ENCODE data around the gene RIPK4.
"Not testable (repeated sequence)": the region's sequence is repeated elsewhere in the genome, so short reads cannot be mapped to it uniquely, and the experiment has no call there.

The RIPK4 gene

DNA sequence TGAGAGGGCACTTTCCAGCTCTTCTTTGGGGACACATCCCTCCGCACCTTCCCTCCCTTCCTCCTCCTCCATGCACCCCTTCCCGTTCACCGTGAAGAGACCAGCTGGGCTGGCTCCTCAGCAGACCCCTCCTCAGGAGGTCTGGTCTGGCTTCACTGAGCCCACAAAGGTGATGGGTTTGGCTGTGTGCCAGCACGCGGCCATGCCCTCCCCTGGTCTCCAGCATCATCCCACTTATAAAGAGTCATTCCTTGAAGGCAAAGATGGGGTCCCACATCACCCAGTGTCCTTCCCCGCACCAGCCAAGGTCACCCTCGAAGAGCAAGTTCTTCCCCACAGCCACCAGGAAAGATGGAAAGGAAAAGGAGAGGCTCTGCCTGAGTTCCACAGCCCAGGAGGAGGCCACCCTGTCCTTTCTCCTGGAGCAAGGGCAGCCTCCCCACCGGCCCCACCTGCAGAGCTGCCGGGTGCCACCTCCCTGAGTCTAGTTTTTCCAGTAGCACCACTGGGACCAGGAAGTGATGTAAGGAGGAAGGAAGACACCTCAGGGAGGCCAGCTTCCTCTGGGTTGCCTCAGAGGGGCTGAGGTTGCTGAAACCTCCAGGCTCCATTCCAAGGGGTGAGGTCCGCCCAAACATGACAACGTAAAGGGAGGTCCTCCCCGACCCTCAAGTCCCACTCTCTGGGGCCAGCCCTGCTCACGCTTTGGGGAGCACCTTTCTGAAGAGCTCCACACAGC lies 32.7 kb downstream of the RIPK4 start:
- no peak for DNase-seq

DNA sequence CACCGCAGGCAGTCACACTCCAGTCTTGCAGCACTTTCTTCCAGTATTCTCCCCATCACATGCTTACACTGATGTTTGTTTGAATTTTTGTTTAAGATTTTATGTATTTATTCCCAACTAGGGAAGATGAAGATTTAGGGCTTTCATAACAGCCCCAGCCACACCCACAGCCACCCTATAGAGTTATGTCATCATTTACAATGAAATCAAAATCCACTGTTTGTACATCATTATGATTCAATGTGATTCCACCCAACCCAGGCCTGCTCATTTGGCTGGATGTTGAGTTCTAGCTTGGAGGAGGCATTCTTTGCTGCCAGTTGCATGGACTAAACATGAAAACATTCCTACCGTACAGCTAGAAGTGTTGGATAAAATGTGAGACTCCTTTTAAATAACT lies 35.8 kb downstream of the RIPK4 start:
- no peak for DNase-seq

- DNase-seq: no peak
These were observed 36.5 kb downstream of the RIPK4 start for GRCh38 chr21:41730367-41730765.

- no peak for DNase-seq
These were observed 37.0 kb downstream of the RIPK4 start for GRCh38 chr21:41729701-41730366.

DNA sequence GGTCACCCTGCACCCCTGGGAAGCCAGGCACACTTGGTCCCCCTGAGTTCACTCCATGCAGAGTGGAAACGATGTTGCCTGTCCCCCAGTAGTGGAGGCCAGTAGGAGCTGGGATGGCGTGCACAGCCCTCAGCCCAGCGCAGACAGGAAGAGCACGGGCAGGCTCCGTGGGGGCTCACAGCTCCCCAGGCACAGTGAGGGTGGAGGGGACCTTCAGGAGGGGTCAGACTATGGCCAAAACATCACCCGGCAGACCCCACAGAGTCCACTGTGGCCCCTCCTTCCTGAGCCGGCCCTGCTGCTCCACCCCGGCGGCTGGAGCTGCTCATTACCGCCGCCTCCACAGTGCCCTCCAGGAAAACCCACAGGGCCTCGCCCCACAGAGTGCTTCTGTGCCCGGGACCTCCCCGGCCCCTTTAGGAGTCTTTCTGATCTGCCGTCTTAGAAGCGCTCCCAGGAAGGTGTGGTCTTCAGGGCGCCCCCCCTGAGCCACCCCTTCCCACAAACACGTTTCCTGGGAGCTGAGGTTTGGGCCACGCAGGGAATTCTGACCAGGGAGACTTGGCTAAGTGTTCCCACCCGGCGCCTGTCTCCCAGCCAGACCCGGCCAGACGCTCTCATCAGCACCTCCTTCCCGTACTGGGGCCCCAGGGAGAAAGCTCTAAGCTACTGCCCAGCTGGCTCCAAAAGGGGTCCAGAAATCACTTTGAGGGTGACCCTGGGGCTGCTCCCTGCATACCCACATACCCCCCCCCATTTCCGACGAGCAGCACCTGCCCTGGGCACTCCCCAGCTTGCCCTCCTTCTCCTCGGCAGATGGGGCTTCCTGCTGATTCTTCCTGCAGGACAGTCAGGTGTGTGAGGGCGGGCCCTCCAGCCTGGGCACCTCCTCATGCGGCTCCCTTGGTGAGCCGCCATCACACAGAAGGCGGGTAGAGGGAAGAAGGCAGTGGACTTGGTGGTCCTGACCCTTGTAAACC lies 38.8 kb downstream of the RIPK4 start:
- DNase-seq: no peak

GRCh38 chr21:41726970-41727783 lies 39.7 kb downstream of the RIPK4 start:
- no peak for DNase-seq

DNA sequence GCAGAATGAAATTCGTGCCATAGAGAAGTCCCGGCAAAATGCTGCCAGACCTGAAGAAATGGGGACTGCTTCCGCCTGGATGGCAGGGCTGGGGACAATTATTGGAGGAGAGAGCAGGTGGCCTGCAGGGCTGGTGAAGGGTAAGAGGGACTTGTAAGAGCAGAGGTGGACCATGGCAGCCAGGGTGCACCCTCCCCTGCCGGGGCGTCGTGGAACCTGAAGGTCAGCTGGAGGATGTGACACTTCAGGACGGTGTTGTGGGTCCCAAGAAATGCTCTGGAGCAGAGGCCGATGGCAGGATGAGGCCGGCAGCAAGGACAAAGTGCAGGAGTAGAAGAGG lies 40.3 kb downstream of the RIPK4 start:
- DNase-seq: no peak

DNA sequence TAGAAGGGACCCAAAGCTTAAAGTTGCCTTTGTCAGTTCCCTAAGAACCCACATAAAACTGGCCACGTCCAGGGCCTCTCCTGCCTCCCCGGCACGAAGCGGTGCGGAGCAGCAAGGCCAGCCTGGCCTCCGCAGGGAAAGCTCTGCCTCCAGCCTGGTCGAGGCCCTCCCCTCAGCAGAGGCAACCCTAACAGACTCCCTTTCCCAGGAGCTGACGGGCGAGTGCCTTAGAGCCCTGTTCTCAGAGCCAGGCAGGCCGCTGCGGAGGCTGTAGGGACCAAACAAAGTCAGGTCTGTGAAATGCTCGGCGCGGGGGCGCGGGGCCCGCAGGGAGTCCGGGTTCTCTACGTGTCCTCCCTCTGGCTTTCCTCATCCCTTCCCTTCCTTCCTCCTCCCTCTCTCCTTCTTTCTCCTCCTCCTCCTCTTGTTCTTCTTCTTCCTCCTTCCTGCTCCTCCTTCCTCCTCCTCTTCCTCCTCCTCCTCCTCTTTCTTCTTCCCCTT lies 40.7 kb downstream of the RIPK4 start:
- no peak for DNase-seq

DNA sequence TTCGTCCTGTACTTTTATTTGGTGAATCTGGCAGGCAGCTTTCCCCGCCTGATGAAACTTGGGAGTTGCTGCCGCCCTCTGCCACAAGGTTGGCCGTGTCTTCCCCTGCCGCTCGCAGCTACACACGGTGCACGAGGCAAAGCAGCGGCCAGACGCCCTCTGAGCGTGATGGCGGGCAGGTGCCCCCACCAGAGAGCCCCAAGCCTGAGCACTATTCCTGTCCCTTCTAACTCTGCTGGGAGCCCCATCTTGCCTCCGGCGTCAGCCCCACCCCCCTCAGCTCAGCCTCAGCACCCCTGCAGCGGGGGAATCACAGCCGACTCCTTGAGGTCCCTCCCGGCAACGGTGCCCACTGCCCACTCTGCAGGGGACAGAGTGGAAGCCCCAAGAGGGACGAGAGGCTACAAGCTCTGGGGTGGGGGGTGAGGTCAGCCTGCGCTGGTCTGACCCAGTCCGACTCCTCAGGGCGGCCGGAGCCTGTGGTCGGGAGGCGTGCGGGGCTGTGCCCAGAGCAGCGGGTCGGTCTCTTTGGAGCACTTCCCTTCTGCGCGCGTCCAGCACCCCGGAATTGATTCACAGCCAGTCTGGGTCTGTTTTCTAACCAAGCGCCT lies 41.3 kb downstream of the RIPK4 start:
- DNase-seq: no peak

GRCh38 chr21:41723835-41724234 lies 43.0 kb downstream of the RIPK4 start:
- DNase-seq: not testable (repeated sequence)

DNA sequence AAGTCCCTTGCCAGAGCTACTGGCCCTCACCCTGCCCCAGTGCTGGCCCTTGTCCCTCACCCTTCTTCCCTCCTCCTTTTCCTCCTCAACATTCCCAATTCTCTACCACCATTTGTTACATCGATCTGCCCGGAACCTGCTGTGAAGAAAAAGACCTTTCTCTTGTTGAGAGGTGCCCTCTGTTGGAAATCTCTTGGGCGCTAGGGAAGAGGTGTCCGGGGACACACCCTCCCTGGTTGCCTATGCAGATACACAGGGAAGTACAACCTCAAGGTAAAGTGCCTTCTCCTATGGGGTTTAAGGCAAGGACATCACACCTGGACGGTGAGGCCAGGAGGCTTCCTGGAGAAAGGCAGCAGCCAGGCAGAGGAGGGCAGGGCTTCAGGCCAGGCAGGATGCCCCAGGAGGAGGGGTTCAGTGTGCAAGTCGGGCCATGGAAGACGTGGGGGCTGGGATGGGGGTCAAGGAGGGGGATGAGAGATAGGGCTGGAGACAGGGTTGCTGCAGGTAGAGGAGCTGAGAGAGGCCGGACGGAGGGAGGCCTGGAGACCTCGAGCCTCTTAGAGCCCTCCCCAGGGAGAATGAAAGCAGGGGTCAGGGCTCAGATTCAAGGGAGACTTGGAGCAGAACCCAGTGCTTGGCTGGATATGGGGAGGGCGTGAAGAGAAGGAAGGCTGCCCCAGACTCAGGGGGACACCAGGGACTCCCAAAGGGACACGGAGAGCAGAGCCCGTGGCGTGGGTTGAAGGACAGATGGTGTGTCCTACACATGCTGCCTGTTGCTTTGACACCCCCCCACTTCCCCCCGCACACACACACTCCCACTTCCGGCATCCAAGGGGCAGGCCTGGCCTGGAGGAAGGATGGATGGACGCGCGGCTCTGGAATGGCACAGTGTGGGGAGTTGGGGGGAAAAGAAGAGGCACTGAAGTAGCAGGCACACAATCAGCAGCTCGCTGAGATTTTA lies 44.5 kb downstream of the RIPK4 start:
- no peak for DNase-seq

DNA sequence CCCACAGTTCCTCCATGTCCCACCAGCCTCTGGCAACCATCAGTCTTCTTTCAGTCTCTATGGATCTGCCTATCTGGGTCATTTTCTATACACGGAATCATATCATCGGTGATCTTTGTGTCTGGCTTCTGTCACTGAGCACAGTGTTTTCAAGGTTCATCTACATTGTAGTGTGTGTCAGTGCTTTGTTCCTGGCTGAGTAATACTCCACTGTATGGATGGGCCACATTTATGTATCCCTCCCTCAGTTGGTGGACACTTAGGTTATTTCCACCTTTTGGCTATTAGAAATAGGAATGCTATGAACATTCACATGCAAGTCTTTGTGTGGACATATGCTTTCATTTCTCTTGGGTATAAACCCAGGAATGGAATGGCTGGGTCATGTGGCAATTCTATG lies 46.6 kb downstream of the RIPK4 start:
- no peak for DNase-seq

GRCh38 chr21:41719691-41720090 lies 47.2 kb downstream of the RIPK4 start:
- no peak for DNase-seq

- DNase-seq: no peak
These were observed 49.1 kb downstream of the RIPK4 start for GRCh38 chr21:41717573-41718330.

DNA sequence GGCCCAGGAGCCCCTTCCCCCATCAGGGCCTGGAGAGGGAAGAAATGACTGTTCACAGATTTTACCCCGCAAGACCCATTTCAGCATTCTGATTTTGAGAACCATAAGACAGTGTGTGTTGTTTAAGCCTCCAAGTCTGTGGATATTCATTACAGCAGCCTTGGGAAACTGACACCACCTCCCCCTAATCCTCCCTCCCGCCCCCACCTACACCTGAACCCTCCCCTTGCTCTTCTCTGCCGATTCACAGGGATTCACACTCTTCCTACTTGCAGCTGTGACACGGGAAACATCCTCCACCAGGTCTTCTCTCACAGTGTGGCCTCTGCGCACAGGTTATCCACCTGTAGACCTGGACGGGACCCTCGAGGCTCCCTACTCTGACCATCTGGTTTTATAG lies 50.1 kb downstream of the RIPK4 start:
- DNase-seq: no peak

- DNase-seq: no peak
These were observed 51.1 kb downstream of the RIPK4 start for GRCh38 chr21:41715649-41716281.

DNA sequence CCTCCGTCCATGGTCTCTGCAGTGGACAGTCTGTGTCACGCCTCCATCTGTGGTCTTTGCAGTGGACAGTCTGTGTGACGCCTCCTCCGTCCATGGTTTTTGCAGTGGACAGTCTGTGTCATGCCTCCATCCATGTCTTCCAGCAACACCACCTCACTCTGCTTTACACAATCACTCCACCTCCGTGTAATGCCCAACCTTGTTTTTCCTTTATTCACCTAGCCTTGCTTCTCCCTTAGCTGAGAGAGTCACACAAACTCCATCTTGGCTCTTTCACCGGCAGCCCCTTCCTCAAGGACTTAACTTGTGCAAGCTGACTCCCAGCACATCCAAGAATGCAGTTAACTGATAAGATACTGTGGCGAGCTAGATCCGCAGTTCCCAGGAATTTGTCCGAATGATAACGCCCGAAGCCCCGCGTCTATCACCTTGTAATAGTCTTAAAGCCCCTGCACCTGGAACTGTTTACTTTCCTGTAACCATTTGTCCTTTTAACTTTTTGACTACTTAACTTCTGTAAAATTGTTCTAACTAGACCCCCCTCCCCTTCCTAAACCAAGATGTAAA lies 52.5 kb downstream of the RIPK4 start:
- not testable (repeated sequence) for DNase-seq

DNA sequence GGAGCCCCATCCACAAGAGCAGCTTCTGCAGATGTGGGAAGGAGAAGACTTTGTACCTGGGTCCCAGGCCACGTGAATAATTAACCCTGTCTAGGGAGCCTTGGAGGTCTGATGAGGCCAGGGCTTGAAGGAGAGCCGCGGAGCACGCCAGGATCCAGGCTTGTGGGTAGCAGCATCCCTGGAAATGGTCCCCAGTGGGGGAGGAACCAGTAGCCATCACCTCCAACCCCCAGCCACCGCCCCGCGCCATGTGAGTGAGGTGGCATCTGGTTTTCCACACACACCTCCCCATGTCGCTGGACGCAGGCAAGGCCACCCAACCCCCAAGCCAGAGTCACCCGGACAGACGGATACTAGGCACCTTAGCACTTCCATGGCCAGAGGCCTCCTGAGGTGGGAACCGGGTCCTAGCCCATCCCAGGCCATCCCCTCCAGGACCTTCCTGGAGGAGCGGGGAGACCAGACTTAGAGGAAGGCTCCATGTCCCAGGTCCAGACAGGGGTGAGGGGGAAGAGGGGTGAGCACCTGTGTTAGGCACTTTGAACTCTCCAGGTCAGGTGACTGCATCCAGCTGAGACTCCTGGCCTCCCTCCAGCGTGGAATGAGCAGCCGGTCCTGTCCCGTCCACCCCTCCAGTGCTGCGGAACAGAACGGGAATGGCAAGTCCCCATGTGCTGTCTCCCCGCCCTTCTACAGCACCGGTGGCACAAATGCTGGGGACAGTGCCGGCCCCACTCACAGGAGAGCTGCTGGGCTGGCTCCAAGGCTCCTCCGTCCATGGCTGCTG lies 53.2 kb downstream of the RIPK4 start:
- DNase-seq: no peak

All from stimulated activated CD4-positive, alpha-beta T cell treated with anti-CD3 and anti-CD28 coated beads, Interleukin-2, amount 100 ng/mL, for 48 hours (primary cell).